SK-N-MC (cell line): Measurements from ENCODE around the gene REXO5.

Experiments used
- EZH2 ChIP-seq: fragments of 200-600 bp; sonication (generic); IDR thresholded peaks from one replicate; pipeline ENCODE4 v1.6.1; 2017; ENCODE audit warnings: antibody characterized with exemption
- FOXP2 ChIP-seq: optimal IDR thresholded peaks from 2 replicates; pipeline ENCODE3; 2011; ENCODE audit warnings: mild to moderate bottlenecking, moderate library complexity; ENCODE audit not compliant: insufficient read depth; ENCODE audit errors: extremely low read length, control extremely low read depth
- POLR2AphosphoS5 ChIP-seq: IDR thresholded peaks from 2 replicates; pipeline ENCODE4 v1.6.1; 2012; ENCODE audit warnings: mild to moderate bottlenecking, low read depth, low read length, borderline replicate concordance

DNA sequence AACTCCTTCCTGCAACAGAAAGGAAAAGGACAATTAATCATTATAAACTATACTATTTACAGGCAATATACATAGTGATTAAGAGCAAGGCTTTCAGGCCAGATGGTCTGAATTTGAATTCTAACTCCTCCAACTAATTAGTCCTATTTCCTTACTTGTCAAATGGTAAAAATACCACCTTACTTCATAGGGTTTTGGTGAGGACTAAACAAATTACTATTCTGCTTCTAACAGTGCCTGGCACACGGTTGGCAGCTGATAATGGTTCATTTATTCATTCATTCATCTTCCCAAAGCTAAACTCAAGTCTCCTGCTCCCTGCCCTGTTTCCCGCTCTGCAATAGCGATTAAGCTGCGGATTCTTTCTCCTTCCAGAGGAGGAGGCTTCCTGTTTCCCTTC, 54.0 kb downstream of the REXO5 start:
- TF ChIP-seq EZH2, result no peak
- no peak for TF ChIP-seq POLR2AphosphoS5
- no peak for TF ChIP-seq FOXP2
